ENCODE measurements around the gene CYB561D2.
"Not testable (repeated sequence)": the region's sequence is repeated elsewhere in the genome, so short reads cannot be mapped to it uniquely, and the experiment has no call there.

The CYB561D2 gene, protein sequence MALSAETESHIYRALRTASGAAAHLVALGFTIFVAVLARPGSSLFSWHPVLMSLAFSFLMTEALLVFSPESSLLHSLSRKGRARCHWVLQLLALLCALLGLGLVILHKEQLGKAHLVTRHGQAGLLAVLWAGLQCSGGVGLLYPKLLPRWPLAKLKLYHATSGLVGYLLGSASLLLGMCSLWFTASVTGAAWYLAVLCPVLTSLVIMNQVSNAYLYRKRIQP

DNA sequence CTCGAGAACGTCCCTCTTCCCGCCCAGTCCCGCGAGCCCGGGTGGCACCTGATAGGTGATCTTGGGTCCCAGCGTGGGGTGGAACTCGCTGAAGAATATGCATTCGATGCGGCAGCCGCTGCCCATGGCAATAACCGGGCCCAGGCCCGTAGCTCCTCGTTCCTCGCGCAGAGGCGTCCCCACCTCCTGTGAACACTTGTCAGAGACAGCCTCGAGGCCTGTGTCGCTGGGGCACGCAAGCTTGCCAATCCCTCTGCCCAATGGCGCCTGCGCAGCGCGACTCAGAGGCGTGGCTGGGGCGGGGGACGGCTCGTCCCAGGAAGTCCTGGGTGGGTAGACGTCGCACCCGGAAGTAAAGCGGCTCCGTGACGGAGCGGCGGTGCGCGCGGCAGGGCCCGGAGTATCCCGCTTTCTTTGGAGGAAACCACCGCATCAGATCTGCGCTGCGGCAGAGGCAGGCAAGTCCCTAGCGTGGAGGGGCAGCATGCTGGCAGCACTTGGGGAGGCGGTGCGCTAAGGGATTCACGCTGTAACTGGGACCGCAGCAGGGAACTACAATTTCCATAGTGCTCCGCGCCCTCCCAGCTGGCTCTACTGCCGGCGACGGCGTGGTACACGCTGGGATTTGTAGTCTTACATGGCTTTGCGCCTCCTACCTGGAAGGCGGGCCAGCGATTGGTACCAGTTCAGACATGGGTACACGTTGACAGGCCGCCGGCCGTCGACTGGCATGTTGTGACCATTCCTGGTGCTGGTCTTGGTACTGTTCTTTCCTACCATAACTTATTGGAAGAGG is at the start of gene CYB561D2, which contains the start of gene NPRL2:
CYB561D2 (plus strand) TSS at position 336 of the 796 bp plus-strand sequence. CDS start 572 bp downstream, outside the sequence.
NPRL2 (minus strand) TSS at position 249 of the 796 bp plus-strand sequence; CDS start at position 126, 123 bp downstream.
- peak within 1 kb of the TSS; percentile 94 for H3K4me3 ChIP-seq (ENCODE audit: low read depth, low read length)

DNA sequence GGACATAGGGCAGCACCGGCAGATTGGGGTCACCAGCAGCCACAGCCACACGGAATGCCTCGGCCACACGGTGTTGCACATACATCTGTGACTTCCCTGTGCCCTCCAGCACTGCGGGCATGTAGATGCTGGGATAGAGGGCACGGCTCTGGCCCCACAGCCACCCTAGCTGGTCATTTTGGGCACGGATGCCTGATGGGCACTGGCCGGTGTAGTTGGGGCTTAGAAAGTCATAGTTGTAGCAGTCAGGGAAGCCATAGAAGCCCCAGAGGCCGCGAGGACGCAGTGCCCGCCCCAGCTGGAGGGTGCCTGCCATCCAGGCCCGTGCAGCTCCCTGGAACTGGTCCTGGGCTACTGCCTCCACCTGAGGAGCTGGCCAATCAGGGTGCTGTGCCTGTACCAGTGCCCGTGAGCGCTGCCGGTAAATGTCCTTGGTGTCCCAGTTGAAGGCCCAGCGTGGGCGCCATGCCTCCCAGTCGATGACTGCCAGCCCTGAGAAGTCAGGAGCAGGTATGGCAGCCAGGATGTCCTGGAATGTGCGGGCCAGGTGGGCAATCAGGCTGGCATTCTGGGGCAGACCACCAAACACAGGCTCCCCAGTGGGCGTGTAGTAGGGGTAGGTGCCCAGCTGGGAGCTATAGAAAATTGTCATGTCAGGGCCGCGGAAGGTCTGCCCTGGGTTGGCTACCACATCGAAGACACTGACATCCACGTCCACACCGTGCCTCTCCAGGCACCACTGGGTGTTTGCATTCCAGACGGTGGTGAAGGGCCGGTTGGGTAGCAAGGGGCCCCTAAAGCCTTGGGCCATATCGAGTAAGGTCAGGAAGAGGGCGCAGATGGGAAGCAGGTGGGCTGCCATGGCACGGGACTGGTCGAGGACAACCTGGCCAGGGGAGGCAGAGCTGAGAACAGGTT is 48.3 kb upstream of the CYB561D2 start:
- H3K4me3 ChIP-seq (ENCODE audit: low read depth, low read length) = no peak overlapping the region

DNA sequence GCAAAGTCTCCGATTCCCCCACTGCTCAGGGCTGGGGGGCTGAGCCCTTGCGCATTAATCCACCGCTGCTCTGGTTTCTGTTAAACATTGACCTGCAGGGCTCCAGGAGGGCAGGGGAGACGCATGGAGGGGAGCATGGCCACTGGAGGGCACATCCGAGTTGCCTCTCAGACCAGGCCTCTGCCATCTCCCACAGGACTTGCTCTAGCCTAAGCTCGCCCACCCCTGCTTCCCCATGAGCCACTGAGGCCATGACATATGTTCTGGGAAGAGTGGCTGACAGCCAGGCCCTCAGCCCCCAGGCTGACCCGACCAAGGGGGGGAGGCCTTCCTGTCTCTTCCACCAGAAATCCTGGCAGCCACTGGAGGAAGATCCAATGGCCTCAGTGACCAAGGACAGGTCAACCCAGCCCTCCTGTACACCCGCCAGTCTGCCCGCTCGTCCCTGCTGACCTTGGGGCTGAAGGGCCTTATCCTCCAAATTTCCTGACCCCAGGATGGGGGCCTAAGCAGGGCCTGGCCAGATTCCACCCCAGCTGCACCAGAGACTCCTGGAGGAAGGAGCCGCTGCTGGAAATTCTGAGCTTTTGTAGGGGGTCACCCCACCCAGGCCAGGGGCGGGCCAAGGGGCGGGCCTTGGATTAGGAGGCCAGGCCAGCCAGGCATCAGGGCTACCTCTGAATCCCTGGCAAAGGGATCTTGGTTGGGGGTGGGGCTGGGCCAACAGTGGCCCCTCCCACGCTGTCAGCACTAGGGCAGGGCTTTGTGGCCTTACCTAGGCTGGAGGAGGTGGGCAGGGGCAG is 47.4 kb upstream of the CYB561D2 start, which contains the start of gene HYAL1:
HYAL1 (minus strand) TSS at position 562 of the 803 bp plus-strand sequence. CDS start 618 bp downstream, outside the sequence.
- no peak within 1 kb of the TSS for H3K4me3 ChIP-seq (ENCODE audit: low read depth, low read length)

DNA sequence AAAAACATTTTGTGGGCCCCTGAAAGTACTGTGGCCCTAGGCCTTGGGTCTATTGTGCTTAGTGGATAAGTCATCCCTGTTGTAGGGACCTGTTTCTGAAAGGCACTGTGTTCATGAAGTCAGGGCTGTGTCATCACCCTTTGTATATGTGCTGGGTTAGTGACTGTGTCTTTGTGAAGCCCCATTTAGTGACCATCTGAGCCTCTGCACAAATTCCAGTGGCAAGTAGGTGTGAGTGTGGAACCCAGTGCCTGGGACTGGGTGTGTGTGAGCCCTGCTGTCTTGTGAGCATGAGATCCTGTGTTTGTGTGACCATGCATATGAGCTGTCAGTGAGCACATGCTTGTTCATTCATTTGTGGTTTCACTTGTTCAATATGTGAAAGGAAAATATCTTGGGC is 46.1 kb upstream of the CYB561D2 start:
- no peak overlapping the region for H3K4me3 ChIP-seq (ENCODE audit: low read depth, low read length)

DNA sequence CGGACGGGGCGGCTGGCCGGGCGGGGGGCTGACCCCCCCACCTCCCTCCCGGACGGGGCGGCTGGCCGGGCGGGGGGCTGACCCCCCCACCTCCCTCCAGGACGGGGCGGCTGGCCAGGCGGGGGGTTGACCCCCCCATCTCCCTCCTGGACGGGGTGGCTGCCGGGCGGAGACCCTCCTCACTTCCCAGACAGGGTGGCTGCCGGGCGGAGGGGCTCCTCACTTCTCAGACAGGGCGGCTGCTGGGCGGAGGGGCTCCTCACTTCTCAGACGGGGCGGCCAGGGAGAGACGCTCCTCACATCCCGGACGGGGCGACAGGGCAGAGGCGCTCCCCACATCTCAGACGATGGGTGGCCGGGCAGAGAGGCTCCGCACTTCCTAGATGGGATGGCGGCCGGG is 38.6 kb upstream of the CYB561D2 start:
- H3K4me3 ChIP-seq (ENCODE audit: low read depth, low read length) = not testable (repeated sequence)

DNA sequence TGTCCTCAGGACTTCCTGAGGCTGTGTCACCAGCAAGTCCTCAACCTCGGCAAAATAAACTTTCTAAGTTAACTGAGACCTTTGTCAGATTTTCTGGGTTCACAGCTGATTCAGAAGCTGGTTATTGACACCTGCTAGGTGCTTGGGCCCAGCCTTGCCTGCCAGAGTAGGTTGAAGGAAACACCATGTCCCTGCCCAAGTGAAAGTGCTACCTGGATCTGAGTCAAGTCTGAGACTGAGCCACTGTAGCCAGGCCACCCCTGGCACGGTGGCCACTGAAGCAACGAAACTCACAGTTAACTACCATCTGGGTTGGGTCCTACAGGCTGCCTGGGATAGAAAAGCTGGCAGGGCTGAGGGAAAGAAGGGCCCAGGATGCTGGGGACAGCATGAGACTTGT is 36.3 kb upstream of the CYB561D2 start:
- no peak overlapping the region for H3K4me3 ChIP-seq (ENCODE audit: low read depth, low read length)

DNA sequence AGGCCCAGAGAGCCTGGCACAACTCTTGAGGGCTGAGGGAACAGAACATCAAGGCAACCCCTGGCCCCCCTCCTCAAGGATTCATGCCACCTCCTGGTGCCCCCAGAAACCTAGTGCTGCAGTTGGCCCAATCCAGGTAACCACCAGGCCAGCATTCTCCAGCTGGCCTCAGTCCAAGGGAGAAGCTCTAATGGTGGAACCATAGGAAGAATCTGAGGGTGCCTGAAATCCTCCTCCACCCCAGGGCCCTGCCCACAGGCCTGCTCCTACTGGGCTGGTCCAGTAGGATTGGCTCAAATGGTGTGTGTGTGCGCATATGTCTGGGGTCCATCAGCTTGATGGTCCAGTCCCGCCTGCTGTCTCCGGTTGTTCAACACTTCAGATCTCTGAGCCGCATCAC is 35.8 kb upstream of the CYB561D2 start:
- no peak overlapping the region for H3K4me3 ChIP-seq (ENCODE audit: low read depth, low read length)

DNA sequence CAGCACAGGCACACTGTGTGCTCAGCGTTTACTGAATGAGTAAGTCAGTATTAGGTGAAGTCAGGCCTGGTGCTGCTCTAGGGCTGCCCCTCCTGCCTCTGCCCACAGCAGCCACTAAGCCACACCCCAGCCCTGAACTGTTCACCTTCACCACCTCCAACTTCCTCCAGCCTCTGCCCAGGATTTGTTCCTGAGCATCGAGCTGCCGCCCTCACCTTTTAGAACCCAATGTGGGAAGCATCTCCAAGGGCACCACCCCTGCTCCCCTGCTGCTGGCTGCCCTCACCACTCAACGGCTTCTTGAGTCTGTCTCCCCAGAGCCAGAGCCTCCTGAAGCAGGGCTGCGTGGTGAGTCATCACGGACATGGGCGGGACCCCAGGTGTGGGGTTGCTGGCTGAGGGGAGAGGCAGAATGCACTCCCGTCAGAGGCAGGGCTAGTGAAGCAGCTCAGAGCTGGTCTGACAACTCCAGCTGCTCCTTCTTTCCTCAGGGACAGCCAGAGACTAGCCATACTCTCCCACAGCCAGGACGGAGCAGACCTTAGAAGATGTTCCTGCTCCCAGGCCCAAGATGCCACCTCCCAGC is 33.9 kb upstream of the CYB561D2 start:
- H3K4me3 ChIP-seq (ENCODE audit: low read depth, low read length) = no peak overlapping the region

DNA sequence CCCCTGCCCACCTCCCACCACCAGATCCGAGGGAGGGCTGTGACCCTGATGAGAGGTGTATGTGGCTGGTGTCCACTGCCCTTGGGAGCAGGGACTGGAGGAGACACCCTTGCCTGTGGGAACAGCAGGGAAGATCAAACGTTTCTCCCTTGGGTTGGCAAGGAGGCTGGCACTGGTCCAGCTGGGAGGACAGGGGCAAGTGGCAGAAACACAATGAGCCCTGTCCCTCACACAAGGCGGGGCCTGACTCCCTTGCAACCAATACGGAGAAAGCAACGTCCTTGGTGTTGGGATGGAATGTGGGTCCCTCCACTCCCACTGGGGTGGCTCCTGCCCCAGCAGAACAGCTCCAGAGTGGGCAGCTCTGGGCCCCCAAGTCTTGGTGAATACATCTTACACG is 33.4 kb upstream of the CYB561D2 start:
- H3K4me3 ChIP-seq (ENCODE audit: low read depth, low read length) = no peak overlapping the region

DNA sequence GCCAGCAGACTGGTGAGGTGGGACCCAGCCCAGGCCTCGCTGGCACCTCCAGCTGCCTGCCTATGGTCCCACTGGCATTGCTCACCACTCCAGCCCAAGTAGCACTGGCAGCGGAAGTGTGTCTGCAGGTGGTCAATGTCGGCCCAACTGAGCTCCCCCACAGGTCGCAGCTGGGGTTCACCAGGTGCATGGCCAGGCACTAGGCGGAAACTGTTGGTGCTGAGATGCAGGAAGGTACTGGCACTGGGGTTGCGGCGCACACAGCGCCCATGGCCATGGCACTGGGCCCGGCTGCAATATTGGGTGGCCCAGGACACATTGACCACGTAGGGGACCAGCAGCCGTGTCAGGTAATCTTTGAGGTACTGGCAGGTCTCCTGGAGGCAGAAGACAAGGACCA is 32.5 kb upstream of the CYB561D2 start:
- H3K4me3 ChIP-seq (ENCODE audit: low read depth, low read length) = no peak overlapping the region

DNA sequence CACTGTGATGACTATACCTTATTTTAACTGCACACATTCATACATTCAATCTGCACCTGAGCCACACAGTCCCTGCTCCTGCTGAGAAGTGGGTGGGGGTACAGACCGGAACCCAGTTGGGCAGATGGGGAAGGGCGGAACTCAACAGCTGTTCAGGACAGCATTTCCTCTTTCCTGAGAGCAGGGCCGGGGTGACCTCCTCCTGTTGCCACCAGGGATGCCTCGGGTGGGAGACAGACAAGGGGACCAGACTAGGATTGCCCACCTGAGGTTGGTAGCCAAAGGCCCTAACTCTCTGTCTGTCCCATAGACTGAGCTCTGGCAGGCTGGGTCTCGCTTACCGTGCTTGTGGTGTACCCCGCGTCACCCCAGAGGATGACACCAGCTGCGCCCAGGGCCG is 32.0 kb upstream of the CYB561D2 start:
- H3K4me3 ChIP-seq (ENCODE audit: low read depth, low read length) = no peak overlapping the region

DNA sequence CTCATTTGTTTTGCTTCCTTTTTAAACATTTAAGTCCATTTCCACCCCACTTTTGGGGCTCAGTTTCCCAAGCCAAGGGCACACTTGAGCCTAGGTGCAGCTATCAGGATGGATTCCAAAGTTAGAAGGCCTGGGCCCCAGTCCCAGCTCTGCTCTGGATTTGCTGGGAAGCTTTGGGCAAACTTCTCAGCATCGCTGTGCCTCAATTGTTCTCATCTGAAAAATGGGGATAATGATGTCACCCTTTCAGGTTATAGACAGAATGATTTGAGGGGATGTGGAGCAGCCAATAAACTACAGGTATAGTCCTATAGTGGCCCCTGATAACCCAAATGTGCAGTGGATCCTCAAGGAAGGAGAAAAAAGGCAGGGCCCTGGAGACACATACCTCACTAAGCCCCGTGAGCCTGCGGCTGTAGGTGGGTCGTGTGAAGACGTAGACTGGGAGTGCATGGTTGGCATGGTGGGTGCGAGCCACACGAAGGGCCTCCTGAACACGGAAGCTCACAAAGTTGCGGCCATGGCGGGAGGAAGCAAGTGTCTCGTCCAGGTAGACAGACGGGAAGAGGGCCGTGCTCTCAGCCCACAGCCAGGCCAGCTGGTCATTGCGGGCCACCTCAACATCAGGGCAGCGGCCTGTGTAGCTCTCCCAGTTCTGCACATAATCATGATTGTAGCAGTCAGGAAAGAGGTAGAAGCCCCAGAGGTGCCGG is 31.3 kb upstream of the CYB561D2 start:
- no peak overlapping the region for H3K4me3 ChIP-seq (ENCODE audit: low read depth, low read length)

DNA sequence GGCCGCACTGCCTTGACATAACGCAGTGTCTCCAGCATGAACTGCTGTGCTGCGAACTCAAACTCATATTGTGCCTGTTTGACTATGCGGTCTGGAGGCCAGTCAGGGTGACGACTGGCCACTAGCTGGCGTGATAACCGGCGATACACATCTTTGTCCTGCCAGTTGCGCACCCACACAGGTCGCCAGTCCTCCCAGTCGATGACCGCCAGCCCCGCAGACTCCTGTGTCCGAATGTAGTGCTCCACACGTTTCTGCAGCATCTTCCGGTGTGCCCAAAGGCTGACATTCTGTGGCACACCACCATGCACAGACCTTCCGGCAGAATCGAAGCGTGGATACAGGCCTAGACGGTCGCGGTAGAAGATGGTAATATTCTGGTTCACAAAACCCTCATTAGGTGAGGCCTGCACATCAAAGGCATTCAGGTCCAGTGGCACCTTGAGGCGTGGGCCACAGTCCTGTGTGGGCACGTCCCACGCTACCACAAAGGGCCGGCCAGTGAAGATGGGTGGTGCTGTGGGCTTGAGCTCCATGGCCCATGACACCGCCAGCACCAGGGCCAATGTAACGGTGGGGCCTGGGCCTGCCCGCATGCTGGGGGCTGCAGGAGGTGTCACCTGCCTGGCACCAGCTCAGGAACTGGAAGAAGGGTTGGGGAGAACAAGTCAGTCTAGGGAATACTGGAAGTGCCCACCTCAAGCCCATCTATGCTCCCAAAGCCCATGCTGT is 30.6 kb upstream of the CYB561D2 start:
- peak overlapping the region; percentile 82 for H3K4me3 ChIP-seq (ENCODE audit: low read depth, low read length)

DNA sequence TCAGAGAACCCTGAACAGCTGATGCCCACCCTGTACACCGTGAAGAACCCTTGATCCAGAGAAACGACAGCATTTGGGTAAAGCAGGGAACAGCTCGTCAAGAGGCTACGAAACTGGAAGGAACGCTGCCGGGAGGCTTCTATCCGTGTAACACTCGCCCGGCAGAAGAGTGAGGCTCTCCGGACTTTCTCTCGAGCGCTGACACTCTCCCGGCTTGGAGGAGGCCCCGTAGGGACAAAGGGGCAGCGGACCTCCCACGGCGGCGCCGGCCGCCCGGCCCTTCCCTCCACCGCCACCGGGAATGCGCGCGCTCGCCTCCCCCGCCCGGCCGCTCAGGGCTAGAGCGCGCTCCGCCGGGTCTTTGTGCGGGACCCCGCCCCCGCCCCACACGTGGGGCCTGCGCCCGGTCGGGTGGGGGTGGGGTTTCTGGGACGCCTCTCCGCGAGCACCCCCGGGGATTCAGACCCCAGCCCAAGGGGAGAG is 29.8 kb upstream of the CYB561D2 start:
- H3K4me3 ChIP-seq (ENCODE audit: low read depth, low read length) = peak overlapping the region; percentile 82

DNA sequence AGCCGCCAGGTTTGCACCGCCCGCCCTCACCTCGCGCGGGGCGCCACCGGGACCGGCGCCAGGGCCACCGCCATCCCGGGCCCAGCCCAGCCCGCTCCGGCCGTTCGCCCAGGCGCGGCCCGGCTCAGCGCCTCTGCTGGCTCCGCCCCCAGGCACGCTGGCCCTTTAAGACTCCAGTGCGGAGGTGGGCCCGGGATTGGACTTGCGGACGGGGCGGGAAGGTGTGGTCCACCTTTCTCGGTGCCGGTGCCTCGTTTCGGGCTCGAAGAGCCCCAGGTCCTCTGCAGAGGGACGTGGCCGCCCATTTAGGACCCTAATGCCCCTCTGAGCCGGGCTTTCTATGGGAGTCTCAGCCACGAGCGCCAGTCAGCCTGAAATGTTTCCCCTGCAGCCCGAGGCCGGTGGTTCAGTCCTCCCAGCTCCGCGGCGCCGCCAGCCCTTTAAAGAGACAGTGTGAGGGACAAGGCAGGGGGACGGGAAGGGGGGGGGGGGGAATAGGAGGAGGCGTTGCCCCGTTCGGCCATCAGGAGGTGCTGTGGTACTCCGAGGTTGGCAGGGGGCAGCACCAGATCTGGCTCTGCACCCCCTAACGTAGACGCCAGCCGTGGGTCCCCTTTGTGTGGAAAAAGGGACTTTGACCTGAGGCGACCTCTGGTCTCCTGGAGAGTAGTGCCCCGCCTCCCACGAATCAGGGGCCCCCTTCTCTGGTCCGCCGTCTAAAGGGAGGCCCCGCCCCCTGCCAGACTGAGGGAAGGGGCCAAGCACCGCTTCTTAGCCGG is 29.1 kb upstream of the CYB561D2 start:
- peak overlapping the region; percentile 82 for H3K4me3 ChIP-seq (ENCODE audit: low read depth, low read length)

DNA sequence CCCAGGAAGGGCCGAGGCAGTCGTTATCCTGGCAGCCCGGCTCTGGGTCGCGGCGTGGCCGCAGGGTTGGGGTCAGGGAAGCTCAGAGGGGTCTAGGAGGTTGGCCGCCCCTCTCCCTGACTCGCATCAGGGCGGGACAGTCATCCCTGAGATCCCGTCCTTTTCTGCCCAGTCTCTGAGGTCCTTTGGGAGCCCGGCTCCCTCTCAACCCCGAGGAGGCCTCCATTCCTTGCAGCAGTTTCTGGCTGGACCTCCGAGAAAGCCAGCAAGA is 28.6 kb upstream of the CYB561D2 start:
- H3K4me3 ChIP-seq (ENCODE audit: low read depth, low read length) = peak overlapping the region; percentile 82

DNA sequence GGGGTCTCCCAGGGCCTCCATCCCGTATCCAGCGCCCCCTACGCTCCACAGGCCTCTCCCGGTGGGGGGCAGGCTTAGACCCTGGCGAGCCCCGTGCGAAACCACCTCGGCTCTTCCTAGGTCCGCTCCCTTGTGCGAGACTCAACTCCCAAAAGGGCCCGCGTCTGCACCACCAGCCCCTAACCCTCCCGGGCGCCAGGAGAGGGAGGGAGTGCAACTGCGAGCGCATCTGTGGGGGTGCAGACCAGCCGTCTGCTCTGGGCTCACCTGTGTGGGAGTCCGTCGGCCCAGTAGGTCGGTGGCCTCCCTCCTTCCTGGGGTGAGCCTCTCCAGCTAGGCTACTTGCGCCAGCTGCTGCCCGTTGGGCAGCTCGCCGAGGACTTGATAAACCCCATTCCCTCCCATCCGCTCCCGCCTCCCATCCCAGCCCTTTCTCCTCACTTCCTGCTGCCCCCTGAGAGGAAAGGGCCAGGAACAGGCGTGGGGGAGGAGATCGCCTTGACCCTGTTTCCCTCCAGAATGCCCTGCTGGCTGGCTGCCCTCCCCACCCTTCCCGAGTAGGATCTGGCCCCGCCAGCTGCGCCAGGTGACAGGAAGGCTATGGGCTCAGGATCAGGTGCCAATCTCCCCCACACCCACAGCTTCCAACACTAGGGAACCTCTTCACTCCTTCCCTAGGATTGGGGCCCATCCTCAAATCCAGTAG is 28.1 kb upstream of the CYB561D2 start, which contains the start of gene HYAL2:
HYAL2 (minus strand) TSS at position 360 of the 706 bp plus-strand sequence. CDS start 2,256 bp downstream, outside the sequence.
- peak within 1 kb of the TSS; percentile 82 for H3K4me3 ChIP-seq (ENCODE audit: low read depth, low read length)

All from iPS-11a (cell line).